Measurements from ENCODE around the gene ABI3BP.

DNA sequence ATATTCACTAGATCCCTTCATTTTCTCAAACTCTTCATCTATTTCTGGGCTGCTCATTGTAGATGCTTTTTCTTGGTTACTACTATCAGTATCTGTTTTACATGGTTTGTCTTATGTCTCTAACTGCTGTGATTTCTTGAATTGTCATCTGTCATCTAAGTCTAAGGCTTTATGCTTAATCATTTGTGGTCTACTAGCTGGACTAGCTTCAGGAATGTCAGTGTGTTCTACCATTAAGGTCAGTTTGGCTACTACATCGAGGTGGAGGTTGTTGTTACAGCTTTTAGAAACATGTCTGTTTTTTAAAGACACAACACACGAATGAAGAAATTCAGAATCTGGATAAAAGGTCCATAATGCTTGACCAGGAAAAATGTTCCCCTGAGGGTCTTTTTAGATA is 82.2 kb downstream of the ABI3BP start:
- no peak for TF ChIP-seq POLR2A (IDR thresholded peaks at IDR 0.05)
- TF ChIP-seq, protein P1, sequence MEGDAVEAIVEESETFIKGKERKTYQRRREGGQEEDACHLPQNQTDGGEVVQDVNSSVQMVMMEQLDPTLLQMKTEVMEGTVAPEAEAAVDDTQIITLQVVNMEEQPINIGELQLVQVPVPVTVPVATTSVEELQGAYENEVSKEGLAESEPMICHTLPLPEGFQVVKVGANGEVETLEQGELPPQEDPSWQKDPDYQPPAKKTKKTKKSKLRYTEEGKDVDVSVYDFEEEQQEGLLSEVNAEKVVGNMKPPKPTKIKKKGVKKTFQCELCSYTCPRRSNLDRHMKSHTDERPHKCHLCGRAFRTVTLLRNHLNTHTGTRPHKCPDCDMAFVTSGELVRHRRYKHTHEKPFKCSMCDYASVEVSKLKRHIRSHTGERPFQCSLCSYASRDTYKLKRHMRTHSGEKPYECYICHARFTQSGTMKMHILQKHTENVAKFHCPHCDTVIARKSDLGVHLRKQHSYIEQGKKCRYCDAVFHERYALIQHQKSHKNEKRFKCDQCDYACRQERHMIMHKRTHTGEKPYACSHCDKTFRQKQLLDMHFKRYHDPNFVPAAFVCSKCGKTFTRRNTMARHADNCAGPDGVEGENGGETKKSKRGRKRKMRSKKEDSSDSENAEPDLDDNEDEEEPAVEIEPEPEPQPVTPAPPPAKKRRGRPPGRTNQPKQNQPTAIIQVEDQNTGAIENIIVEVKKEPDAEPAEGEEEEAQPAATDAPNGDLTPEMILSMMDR (IDR thresholded peaks at IDR 0.05): no peak
